HG03558 (cell line): Measurements from ENCODE around the gene AFAP1.

Source experiments
- ATAC-seq: cut with Tn5 transposase; IDR thresholded peaks from one replicate; pipeline ENCODE4 v1.9.1; 2021; ENCODE audit warnings: moderate number of reproducible peaks; ENCODE audit not compliant: unreplicated experiment; ENCODE audit errors: extremely low read depth

Gene AFAP1

GRCh38 chr4:7847206-7847605 lies 92.5 kb downstream of the AFAP1 start:
- no peak for ATAC-seq

DNA sequence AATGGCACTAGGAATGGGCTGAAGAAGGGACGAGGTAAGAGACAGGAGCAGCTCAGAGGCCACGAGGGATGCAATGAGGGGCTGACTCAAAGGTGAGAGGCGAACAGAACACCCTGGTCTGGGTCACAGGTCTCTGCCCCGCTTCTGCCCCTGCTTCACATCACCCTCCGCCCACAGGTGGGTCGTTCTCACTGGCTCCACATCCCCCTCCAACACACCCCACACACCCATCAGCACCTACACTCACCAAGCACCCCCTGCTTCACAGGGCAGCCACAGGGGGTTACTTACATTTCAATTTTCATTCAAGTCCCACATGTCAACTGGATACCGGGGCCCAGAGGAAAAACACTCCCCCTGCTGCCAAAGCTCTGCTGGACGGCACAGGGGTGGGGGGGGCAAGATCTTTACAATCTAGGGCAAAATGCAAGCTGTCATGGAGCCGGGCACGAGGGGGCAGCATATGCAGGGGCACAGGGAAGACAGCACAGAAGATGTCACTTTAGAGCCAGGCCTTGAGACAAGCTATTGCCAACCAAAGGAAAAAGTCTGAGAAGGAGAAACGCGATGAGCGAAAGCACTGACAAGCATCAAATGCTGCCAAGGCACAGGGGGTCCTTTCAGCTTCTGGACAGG lies 94.0 kb downstream of the AFAP1 start:
- no peak for ATAC-seq

- no peak for ATAC-seq
These were observed 95.1 kb downstream of the AFAP1 start for GRCh38 chr4:7844594-7844991.

DNA sequence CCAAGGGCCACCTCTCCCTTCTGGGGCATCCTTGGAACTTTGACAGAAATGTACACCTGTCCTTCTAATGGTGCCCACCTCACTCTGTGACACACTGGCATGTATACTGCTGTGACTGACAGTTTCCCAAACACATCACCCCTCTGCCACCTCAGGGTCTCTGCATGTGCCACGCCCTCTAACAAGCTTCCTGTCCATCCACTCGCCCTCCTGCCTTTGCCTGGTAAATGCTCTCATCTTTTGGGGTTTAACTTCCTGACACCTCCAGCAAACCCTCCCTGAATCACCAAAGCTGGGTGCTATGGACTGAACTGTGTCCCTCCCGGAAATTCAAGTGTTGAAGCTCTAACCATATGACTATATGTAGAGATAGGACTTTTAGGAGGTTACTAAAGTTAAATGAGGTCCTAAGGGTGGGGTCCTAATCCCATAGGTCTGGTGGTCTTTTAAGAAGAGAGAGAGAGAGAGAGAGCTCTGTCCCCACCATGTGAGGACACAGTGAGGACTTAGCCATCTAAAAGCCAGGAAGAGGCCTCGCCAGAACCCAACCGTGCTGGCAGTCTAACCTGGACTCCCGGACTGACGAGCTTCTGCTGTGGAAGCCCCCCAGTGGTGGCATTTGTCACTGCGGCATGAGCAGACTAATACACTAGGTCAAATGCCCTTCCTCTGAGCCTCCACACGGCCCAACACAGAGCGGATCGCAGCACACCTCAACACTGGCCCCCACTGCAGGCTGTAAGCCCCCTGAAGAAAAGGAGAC lies 95.6 kb downstream of the AFAP1 start:
- ATAC-seq: peak; percentile 77

- ATAC-seq: no peak
These were observed 97.0 kb downstream of the AFAP1 start for GRCh38 chr4:7842384-7843279.

GRCh38 chr4:7841894-7842293 lies 97.8 kb downstream of the AFAP1 start:
- no peak for ATAC-seq

DNA sequence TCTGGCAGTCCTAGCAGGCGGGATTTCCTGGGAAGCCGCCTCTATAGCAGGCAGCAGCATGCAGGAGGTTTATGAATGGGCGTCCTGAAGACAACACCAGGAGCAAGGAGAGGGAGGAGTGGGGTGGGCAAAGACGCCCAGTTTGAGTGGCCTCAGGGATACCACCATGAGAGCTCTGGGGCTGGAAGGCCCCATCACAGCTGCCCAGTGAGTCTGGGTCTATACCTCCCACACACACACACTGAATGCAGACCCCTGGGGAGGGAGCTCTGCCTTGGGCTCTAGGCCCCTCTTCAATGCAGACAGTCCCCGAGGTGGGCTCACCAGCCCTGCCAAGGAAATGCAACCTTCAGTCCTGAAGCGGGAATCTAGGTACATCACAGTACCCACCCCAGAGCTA lies 98.6 kb downstream of the AFAP1 start:
- no peak for ATAC-seq

DNA sequence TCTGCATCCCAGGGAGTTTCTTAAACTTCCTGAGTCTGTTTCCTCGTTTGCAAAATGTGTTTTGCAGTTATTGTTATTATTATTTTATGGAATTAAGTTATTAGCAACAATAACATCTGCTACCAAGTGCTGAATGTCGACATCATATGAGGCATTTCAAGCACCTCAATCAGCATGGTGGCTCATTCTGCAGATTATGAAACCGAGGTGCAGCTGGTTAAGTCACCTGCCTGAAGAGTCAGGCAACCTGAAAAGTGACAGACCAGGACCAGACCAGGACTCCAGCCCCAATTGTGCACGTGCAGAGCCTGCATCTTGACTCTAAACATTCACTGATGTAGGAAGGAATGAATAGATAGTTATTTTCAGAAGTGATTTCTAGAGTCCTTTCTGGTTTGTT lies 99.8 kb downstream of the AFAP1 start:
- no peak for ATAC-seq

DNA sequence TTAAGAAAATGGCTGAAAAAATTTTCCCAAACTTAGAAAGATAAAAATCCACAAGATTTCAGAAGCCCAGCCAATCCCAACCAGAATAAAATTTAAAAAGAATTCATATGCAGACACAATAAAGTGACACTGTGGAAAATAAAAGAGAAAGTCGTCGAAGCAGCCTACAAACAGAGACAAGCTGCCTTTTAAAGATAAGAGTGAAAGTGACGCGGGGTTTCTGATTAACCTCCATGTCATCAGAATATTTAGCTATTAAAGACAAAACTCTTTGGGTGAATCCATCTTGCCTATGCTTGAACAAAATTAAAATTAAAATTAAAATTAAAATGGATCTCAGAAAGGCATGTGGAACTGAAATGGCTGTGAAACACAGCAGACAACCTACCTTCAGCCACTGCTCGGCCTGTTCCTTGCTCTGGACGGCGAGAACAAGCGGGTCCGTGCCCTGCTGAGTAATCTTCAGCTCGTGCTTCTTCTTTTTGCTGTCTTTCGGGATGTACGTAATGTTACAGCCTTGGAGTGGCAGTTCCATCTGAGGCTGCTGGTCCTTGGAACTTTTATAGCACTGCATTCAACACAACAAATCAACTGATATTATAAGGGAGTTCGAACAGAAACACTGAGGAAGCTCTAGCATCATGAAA lies 101.4 kb downstream of the AFAP1 start:
- no peak for ATAC-seq

GRCh38 chr4:7837597-7838135 lies 102.0 kb downstream of the AFAP1 start:
- ATAC-seq: no peak

DNA sequence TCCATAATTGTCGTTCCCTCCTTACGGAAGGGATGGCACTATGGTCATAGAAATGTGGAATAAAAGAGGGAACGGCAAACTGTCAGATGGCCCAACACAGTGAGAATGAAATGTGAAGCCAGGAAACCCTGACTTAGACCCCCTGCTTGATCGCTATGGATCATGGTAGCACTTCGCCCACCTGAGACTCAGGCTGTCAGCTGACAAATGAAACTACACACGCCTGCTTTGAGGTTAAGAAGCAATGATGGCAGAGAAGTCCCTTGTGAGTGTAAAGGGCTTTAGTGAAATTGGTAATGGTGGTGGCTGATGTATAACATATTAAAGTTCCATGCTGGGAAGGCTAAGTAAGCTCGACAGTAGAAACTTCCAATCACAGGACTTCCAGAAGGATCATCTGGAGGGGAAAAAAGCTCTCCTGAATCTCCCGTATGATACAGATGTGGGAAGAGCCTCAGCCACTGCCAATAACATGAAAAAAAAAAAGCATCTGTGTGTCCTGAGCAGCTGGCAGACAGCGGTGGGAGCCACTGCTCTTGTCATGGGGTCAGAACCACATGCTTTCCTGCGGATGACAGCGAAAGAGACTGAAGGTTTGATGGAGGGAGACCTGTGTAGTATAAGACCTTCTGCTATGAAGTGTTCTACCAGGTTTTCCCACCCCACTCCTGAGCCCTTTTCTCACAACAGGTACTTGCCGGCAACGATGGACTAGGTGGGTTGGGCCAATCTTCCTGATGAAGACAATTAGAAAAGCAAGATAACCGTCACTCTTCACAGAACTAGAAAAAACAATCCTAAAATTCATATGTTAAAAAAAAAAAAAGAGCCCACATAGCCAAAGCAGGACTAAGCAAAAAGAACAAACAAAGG lies 107.6 kb downstream of the AFAP1 start:
- no peak for ATAC-seq

DNA sequence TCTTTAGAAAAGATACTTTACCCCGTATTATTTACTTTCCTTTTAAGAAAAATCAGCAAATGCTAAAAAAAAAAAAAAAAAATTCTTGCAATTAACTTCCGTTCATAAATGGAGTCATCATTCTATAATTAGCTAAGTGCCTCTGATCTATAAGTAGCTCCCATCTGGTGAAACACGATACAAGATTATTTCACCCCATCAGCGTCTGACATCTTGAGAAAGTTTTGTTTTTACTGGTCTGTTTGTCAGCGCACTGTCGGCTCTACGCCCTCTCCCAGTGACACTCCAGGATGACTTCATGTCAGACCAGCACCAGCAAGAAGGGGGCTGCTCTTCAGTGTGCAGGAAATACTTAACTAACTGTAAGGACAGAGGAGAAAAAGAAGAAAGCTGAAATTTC lies 108.3 kb downstream of the AFAP1 start:
- no peak for ATAC-seq

- no peak for ATAC-seq
These were observed 108.9 kb downstream of the AFAP1 start for GRCh38 chr4:7830747-7831146.

DNA sequence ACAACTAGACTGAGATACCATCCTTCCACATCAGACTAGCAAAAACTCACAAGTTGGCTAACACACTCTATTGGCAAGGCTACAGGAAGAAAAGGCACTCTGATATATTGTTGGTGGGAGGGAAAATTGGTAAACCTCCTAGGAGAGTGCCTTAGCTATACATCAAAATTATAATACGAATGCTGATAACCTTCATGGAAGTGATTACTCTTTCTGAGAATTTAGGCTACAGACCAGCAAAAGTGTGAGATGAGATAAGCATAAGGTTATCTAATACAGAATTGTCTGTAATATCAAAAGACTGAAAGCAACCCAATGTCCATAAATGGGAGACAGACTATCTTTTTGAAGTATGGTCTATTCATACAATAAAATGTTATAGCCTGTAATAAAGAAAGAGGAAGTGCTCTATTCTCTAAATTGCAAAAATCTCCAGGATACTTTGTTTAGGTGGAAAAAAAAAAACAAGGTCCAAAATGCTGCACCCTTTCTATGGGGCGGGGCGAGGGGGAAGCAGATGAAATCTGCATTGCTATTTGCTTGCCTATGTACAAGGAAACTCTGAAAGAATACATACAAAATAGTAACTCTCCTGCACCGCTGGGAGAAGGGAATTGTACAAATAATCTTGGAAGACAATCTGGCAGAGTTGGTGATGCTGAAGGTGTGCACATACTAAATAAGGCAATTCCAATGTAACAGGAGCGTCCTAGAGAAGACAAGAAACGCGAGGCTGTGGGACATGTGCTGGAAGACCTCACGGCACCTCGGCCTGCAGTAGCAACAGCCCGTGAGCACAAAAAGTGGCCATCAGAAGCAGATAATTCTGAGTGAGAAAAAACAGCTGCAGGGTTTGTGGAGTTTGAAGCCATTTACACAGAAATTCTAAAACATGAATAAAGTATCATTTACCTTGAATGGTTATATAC lies 109.7 kb downstream of the AFAP1 start:
- no peak for ATAC-seq

DNA sequence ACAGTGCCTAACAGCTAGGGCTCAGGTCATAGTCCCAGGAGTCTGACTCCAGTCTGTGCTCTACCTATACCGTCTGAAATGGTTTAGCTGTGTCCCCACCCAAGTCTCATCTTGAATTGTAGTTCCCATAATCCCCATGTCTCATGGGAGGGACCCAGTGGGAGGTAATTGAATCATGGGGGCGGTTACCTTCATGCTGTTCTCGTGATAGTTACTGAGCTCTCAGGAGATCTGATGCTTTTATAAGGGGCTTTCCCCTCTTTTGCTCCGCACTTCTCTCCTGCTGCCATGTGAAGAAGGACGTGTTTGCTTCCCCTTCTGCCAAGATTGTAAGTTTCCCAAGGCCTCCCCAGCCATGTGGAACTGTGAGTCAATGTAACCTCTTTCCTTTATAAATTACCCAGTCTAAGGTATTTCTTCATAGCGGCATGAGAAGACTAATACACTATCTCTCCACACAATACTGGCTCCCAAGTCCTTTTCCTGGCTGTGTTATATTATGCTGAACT lies 110.8 kb downstream of the AFAP1 start:
- no peak for ATAC-seq

DNA sequence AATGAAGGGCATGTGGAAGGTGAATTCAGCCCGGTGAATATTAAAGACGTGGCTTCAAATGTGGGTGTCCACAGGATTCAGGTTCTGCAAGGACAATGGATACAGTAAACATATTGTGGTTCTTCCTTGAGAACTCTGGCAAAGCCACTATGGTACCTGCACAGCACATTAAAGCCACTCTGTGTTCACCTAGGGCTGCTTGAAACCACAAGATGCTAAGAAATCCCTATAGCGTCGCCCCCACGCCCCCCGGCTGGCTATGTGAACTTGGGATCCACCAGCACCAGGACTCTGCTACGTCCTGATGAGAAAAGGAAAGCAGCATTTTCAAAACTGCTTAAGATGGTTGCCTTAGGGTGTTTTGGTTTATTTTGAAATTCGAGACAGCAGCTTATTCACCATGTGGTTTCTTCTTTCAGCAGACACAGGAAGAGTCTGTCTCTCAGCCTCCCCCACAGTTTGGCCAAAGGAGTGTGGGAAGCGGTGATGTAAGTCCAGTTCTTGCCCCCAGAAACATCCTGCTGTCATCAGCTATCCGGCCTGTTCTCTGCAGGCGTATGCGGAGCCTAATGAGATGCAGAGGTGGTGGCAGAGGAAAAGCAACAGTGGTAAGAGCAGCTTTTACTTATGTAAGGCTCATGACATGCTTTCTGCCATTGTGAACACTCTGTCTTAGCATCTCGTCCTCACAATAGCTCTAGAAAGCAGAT lies 111.5 kb downstream of the AFAP1 start:
- ATAC-seq: no peak

DNA sequence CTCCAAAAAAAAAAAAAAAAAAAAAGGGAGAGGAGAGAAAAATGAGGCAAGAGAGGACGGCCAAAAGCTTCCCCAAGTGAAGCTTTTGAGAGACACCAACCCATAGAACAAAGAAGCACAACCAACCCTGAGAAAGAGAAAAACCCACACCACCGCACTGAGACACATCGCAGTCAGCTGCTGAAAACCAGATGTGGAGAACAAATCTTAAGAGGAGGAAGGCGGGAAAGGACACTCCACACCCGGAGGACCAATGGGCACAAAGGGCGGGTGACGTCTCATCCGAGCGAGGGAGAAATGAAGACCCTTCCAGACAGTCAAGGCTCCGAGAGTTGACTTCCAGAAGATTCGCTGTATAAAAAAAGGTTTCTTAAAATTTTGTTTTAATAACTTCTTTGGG lies 112.1 kb downstream of the AFAP1 start:
- ATAC-seq: no peak

- ATAC-seq: no peak
These were observed 112.8 kb downstream of the AFAP1 start for GRCh38 chr4:7826909-7827306.
